ENCODE results near the gene LPP. TPM values are rescaled to one million over a fixed set of nuclear protein-coding genes. Genes with fewer than 3 reads are reported as not detected.

The LPP gene
- total and polyA plus RNA-seq, 2 of the 13 experiments (the other 11 are each of a cell fraction or from before 2014, with no cell fraction given), result 19.2 to 29.9 TPM

GRCh38 chr3:188316021-188316722, 162.2 kb downstream of the LPP start (continued):
- no peak for TF ChIP-seq TFDP2 (CRISPR knock-in tag; IDR thresholded peaks at IDR 0.05)
- TF ChIP-seq ZNF362 (CRISPR knock-in tag; IDR thresholded peaks at IDR 0.05; ENCODE audit: borderline replicate concordance), result 0 out of 2 replicates have a peak, but pooled peaks have one; percentile 48
- no peak for TF ChIP-seq JUND (CRISPR knock-in tag; IDR thresholded peaks at IDR 0.05)
- TF ChIP-seq ZNF597 (CRISPR knock-in tag; IDR thresholded peaks at IDR 0.05), result no peak
- 0 out of 2 replicates have a peak, but pooled peaks have one; percentile 17 for TF ChIP-seq FOXO1 (CRISPR knock-in tag; IDR thresholded peaks at IDR 0.05)
- TF ChIP-seq THAP11 (CRISPR knock-in tag; IDR thresholded peaks at IDR 0.05), result peak; percentile 37; the same call in 1 of the 2 replicates
- TF ChIP-seq HOXA9 (CRISPR knock-in tag; IDR thresholded peaks at IDR 0.05; ENCODE audit: borderline replicate concordance), result no peak
- no peak for TF ChIP-seq SP2 (CRISPR knock-in tag; IDR thresholded peaks at IDR 0.05)
- peak; percentile 92 for TF ChIP-seq HOMEZ (CRISPR knock-in tag; IDR thresholded peaks at IDR 0.05; ENCODE audit: low read depth)
- no peak for TF ChIP-seq GATAD1 (CRISPR knock-in tag; IDR thresholded peaks at IDR 0.05)
- TF ChIP-seq CEBPG (CRISPR knock-in tag; IDR thresholded peaks at IDR 0.05), result peak; percentile 80
- no peak for TF ChIP-seq ZMYM3 (CRISPR knock-in tag; IDR thresholded peaks at IDR 0.05)
- no peak for TF ChIP-seq SOX13 (IDR thresholded peaks at IDR 0.05)
- peak in 1 of 2 experiments; percentile 53; a peak in 2 of 4 replicates for TF ChIP-seq SOX13 (CRISPR knock-in tag; conservative IDR thresholded peaks at IDR 0.05 in 1 of 2, IDR thresholded peaks at IDR 0.05 in 1 of 2)
- no peak for TF ChIP-seq RFX1 (IDR thresholded peaks at IDR 0.05)
- TF ChIP-seq USF2 (IDR thresholded peaks at IDR 0.05; ENCODE audit: low read depth, low read length), result peak; percentile 57; the same call in 1 of the 2 replicates
- peak; percentile 86; the same call in 1 of the 2 replicates for TF ChIP-seq USF2 (CRISPR knock-in tag; IDR thresholded peaks at IDR 0.05; ENCODE audit: borderline replicate concordance)
- TF ChIP-seq LRRFIP1 (CRISPR knock-in tag; conservative IDR thresholded peaks at IDR 0.05), result no peak
